Neural cell (in vitro differentiated cells): ENCODE measurements around the gene ATF5. TPM values are rescaled to one million over a fixed set of nuclear protein-coding genes. Genes with fewer than 3 reads are reported as not detected.

ENCODE experiments used
- H2AFZ ChIP-seq: fragments of 200-600, 300-800 bp; sonication (generic), shearing (Covaris generic); 2 replicates; pipeline ENCODE4 v1.6.0; 2014; ENCODE audit warnings: low read depth, mild to moderate bottlenecking, antibody characterized with exemption, low read length, moderate library complexity
- H3F3A ChIP-seq: fragments of 200-600 bp; shearing (Covaris generic); 2 replicates; pipeline ENCODE4 v1.6.1; 2016; ENCODE audit warnings: mild to moderate bottlenecking, moderate library complexity, mixed read lengths, antibody characterized with exemption, low read length; ENCODE audit not compliant: insufficient read depth, poor library complexity, severe bottlenecking
- H3K27ac ChIP-seq: fragments of 200-600, 300-800 bp; sonication (generic), shearing (Covaris generic); 2 replicates; pipeline ENCODE4 v1.5.1; 2014; ENCODE audit warnings: mild to moderate bottlenecking, low read length, moderate library complexity
- H3K27me3 ChIP-seq: fragments of 300-800, 200-600 bp; sonication (generic), shearing (Covaris generic); 2 replicates; pipeline ENCODE4 v1.6.0; 2014; ENCODE audit warnings: mild to moderate bottlenecking, low read depth, low read length, moderate library complexity; ENCODE audit not compliant: insufficient read depth
- H3K36me3 ChIP-seq: fragments of 300-800, 200-600 bp; sonication (generic), shearing (Covaris generic); 2 replicates; pipeline ENCODE4 v1.5.1; 2014; ENCODE audit warnings: mild to moderate bottlenecking, antibody characterized with exemption, low read length, moderate library complexity; ENCODE audit not compliant: insufficient read depth
- H3K4me2 ChIP-seq: fragments of 300-800, 200-600 bp; sonication (generic), shearing (Covaris generic); 2 replicates; pipeline ENCODE4 v1.6.0; 2014; ENCODE audit warnings: mild to moderate bottlenecking, low read length
- H3K4me3 ChIP-seq: fragments of 300-800, 200-600 bp; sonication (generic), shearing (Covaris generic); 2 replicates; pipeline ENCODE4 v1.5.1; 2014; ENCODE audit warnings: mild to moderate bottlenecking, low read length, moderate library complexity
- H3K79me2 ChIP-seq: fragments of 200-600 bp; shearing (Covaris generic); replicated peaks from 2 replicates; pipeline ENCODE4 v1.6.0; 2014; ENCODE audit warnings: mild to moderate bottlenecking, low read length, moderate library complexity; ENCODE audit not compliant: insufficient read depth
- H3K9ac ChIP-seq: fragments of 300-800, 200-600 bp; sonication (generic), shearing (Covaris generic); 2 replicates; pipeline ENCODE4 v1.6.1; 2016; ENCODE audit warnings: mild to moderate bottlenecking, low read length, mixed read lengths
- H3K9me2 ChIP-seq: fragments of 200-600 bp; shearing (Covaris generic); 2 replicates; pipeline ENCODE4 v1.6.1; 2016; ENCODE audit warnings: mild to moderate bottlenecking, low read length, mixed read lengths; ENCODE audit not compliant: insufficient read depth
- H3K9me3 ChIP-seq: fragments of 200-600, 300-800 bp; sonication (generic), shearing (Covaris generic); 2 replicates; pipeline ENCODE4 v1.6.1; 2016; ENCODE audit warnings: mild to moderate bottlenecking, mixed run types, low read length, moderate library complexity, mixed read lengths
- H4K20me1 ChIP-seq: fragments of 200-600 bp; shearing (Covaris generic); 2 replicates; pipeline ENCODE4 v1.6.1; 2016; ENCODE audit warnings: mild to moderate bottlenecking, mixed run types; ENCODE audit not compliant: insufficient read depth
- CTCF ChIP-seq: fragments of 450-650 bp; IDR thresholded peaks from 2 replicates; pipeline ENCODE4 v1.5.1; 2014; ENCODE audit warnings: antibody characterized with exemption, mild to moderate bottlenecking, moderate library complexity; ENCODE audit not compliant: poor library complexity, severe bottlenecking
- EP300 ChIP-seq: fragments of 450-650 bp; conservative IDR thresholded peaks from 2 replicates; pipeline ENCODE4 v1.6.1; 2014; ENCODE audit warnings: antibody characterized with exemption, mild to moderate bottlenecking, moderate library complexity; ENCODE audit not compliant: poor library complexity, severe bottlenecking
- EZH2 ChIP-seq: fragments of 200-600, 300-800 bp; shearing (Covaris generic), sonication (generic); IDR thresholded peaks from 2 replicates; pipeline ENCODE4 v1.6.1; 2014; ENCODE audit warnings: antibody characterized with exemption, low read length, borderline replicate concordance, mild to moderate bottlenecking; ENCODE audit not compliant: insufficient read depth, poor library complexity, severe bottlenecking
- MXI1 ChIP-seq: fragments of 450-650 bp; conservative IDR thresholded peaks from 2 replicates; pipeline ENCODE4 v1.6.1; 2014; ENCODE audit warnings: antibody characterized with exemption, mild to moderate bottlenecking; ENCODE audit not compliant: poor library complexity, severe bottlenecking
- POLR2AphosphoS5 ChIP-seq: IDR thresholded peaks from 2 replicates; pipeline ENCODE4 v1.6.1; 2012
- RAD21 ChIP-seq: fragments of 450-650 bp; conservative IDR thresholded peaks from 2 replicates; pipeline ENCODE4 v1.6.1; 2014; ENCODE audit warnings: antibody characterized with exemption, mild to moderate bottlenecking, moderate library complexity
- REST ChIP-seq: IDR thresholded peaks from 2 replicates; pipeline ENCODE4 v1.6.1; 2012; ENCODE audit warnings: borderline replicate concordance
- SMC3 ChIP-seq: fragments of 450-650 bp; conservative IDR thresholded peaks from 2 replicates; pipeline ENCODE4 v1.6.1; 2014; ENCODE audit warnings: antibody characterized with exemption, mild to moderate bottlenecking, moderate library complexity; ENCODE audit not compliant: poor library complexity
- TAF1 ChIP-seq: IDR thresholded peaks from 2 replicates; pipeline ENCODE4 v1.6.1; 2012; ENCODE audit warnings: low read depth
- polyA plus RNA-seq: library from polyadenylated mRNA; depleted of rRNA; stranded (reverse); fragments of >200 nt; gene quantifications from 2 replicates; pipeline ENCODE4 v1.2.3, GENCODE V29; 2014

ATF5 gene
- polyA plus RNA-seq, 1 donor from 2014 or later, result 16.1 TPM

- no peaks in the 10 kb centered on the region for H4K20me1 ChIP-seq
- H3K79me2 ChIP-seq, result no peaks in the 10 kb centered on the region
These were observed 15.3 kb upstream of the ATF5 start for GRCh38 chr19:49913720-49914119.

GRCh38 chr19:49915271-49915670 is 13.7 kb upstream of the ATF5 start:
- H4K20me1 ChIP-seq, result no peaks in the 10 kb centered on the region
- H3K79me2 ChIP-seq, result peaks cover 6% of the 10 kb centered on the region
- H3K27ac ChIP-seq, result no peak overlapping the region
- H3K4me2 ChIP-seq, result no peak overlapping the region
- TF ChIP-seq TAF1 (no peak), RAD21 (no peak), MXI1 (no peak), EZH2 (no peak), SMC3 (no peak), EP300 (no peak), REST (no peak), CTCF (no peak), POLR2AphosphoS5 (no peak)
- no peak overlapping the region for H3K4me3 ChIP-seq
- H2AFZ ChIP-seq, result no peak overlapping the region
- H3K27me3 ChIP-seq, result no peaks in the 10 kb centered on the region
- H3K9me2 ChIP-seq, result no peaks in the 10 kb centered on the region
- no peak overlapping the region for H3K9ac ChIP-seq
- no peaks in the 10 kb centered on the region for H3K9me3 ChIP-seq
- H3F3A ChIP-seq, result no peaks in the 10 kb centered on the region
- no peaks in the 10 kb centered on the region for H3K36me3 ChIP-seq

More at GRCh38 chr19:49913720-49914119, 15.3 kb upstream of the ATF5 start:
- no peaks in the 10 kb centered on the region for H3F3A ChIP-seq
- H3K9me2 ChIP-seq, result no peaks in the 10 kb centered on the region
- H3K9me3 ChIP-seq, result no peaks in the 10 kb centered on the region
- no peak for TF ChIP-seq EP300
- TF ChIP-seq SMC3, result no peak
- TF ChIP-seq REST, result no peak
- TF ChIP-seq TAF1, result no peak
- no peak for TF ChIP-seq RAD21
- H2AFZ ChIP-seq, result no peak overlapping the region
- no peak overlapping the region for H3K4me2 ChIP-seq
- H3K27ac ChIP-seq, result no peak overlapping the region
- H3K27me3 ChIP-seq, result no peaks in the 10 kb centered on the region
- no peak overlapping the region for H3K9ac ChIP-seq
- H3K4me3 ChIP-seq, result no peak overlapping the region
- H3K36me3 ChIP-seq, result no peaks in the 10 kb centered on the region
